Upper lobe of left lung (tissue), 6 donors: Measurements from ENCODE around the gene USP10. TPM values are rescaled to one million over a fixed set of nuclear protein-coding genes. Genes with fewer than 3 reads are reported as not detected.
A peak's percentile ranks its signal among the peaks of the same experiment; 100 is the strongest.

Experiments used
- ATAC-seq, 2 donors: fragments of 200-7000 bp; cut with Tn5 transposase; one replicate each; pipeline ENCODE4 v1.9.1; 2022; ENCODE audit warnings: mild to moderate bottlenecking in 2 of 2, moderate library complexity in 2 of 2; ENCODE audit not compliant: low FRiP score in 2 of 2
- DNase-seq, 2 donors: peaks; one replicate each; pipeline ENCODE4 v3.0.0-alpha.2; 2019 to 2020
- H3K27ac ChIP-seq, 4 donors: fragments of 200-600 bp; sonication (generic); one replicate each; pipeline ENCODE4 v1.5.1; 2016 to 2019
- H3K27me3 ChIP-seq, 4 donors: fragments of 200-600 bp; sonication (generic); one replicate each; pipeline ENCODE4 v1.5.1; 2017 to 2019
- H3K36me3 ChIP-seq, 4 donors: fragments of 200-600 bp; sonication (generic); one replicate each; pipeline ENCODE4 v1.5.1; 2016 to 2019
- H3K4me1 ChIP-seq, 4 donors: fragments of 200-600 bp; sonication (generic); one replicate each; pipeline ENCODE4 v1.5.1; 2018 to 2019
- H3K4me3 ChIP-seq, 4 donors: fragments of 200-600 bp; sonication (generic); one replicate each; pipeline ENCODE4 v1.5.1; 2017 to 2019; ENCODE audit warnings: mild to moderate bottlenecking in 2 of 4, moderate library complexity in 1 of 4
- H3K9me3 ChIP-seq, 4 donors: fragments of 200-600 bp; sonication (generic); one replicate each; pipeline ENCODE4 v1.5.1; 2018 to 2019
- EP300 ChIP-seq, 4 donors: sonication (generic); formaldehyde crosslinking; IDR thresholded peaks; one replicate each; pipeline ENCODE4 v1.5.1; 2017; ENCODE audit warnings: antibody characterized with exemption in 4 of 4, control low read depth in 2 of 4
- POLR2A ChIP-seq, 4 donors: fragments of 450-650 bp; IDR thresholded peaks; one replicate each; pipeline ENCODE4 v1.5.1; 2016 to 2017; ENCODE audit warnings: antibody characterized with exemption in 4 of 4, mild to moderate bottlenecking in 2 of 4
- POLR2AphosphoS5 ChIP-seq, 2 donors: sonication (generic); formaldehyde crosslinking; IDR thresholded peaks; one replicate each; pipeline ENCODE4 v1.5.1; 2017; ENCODE audit warnings: antibody characterized with exemption in 2 of 2
- WGBS, 2 donors: methylation state at CpG; one replicate each; pipeline ENCODE4 v1.1.5; 2017 to 2018; 5-methylcytosine and 5-hydroxymethylcytosine counted together
- total RNA-seq, 6 donors: library from RNA; depleted of rRNA in 4 of 6; stranded (reverse); fragments of >200 nt in 4 of 6; gene quantifications; one replicate each; pipeline versions ENCODE4 v1.1.0 to v1.2.1, GENCODE V29; 2016 to 2021
- TF ChIP-seq, protein P1 (sequence below), 6 experiments: fragments of 450-650 bp in 4 of 6; fragments of 200-600 bp in 2 of 6; sonication (generic) in 2 of 6; IDR thresholded peaks; one replicate each; pipeline ENCODE4 v1.5.1; 2016 to 2019; ENCODE audit warnings: antibody characterized with exemption in 6 of 6
- donor health status: DM: no; HTN: no; CAD: no; lungs with moderate emphysema.
- donor health status: DM: no; HTN: yes; CAD: no; lungs with severe emphysema.

The USP10 gene
- total RNA-seq, 6 donors from 2014 or later: 40.9 to 64.7 (median 51.5) TPM

- Histone ChIP-seq H3K9me3 (no peaks in the 10 kb centered on the region), H3K27me3 (no peaks in the 10 kb centered on the region), H3K4me3 (no peak overlapping the region), H3K4me1 (peaks cover 0 to 5% (median 2%) of the 10 kb centered on the region in 4 donors), H3K27ac (no peak overlapping the region), H3K36me3 (no peaks in the 10 kb centered on the region)
- DNase-seq: no peak
- TF ChIP-seq, protein P1, sequence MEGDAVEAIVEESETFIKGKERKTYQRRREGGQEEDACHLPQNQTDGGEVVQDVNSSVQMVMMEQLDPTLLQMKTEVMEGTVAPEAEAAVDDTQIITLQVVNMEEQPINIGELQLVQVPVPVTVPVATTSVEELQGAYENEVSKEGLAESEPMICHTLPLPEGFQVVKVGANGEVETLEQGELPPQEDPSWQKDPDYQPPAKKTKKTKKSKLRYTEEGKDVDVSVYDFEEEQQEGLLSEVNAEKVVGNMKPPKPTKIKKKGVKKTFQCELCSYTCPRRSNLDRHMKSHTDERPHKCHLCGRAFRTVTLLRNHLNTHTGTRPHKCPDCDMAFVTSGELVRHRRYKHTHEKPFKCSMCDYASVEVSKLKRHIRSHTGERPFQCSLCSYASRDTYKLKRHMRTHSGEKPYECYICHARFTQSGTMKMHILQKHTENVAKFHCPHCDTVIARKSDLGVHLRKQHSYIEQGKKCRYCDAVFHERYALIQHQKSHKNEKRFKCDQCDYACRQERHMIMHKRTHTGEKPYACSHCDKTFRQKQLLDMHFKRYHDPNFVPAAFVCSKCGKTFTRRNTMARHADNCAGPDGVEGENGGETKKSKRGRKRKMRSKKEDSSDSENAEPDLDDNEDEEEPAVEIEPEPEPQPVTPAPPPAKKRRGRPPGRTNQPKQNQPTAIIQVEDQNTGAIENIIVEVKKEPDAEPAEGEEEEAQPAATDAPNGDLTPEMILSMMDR (IDR thresholded peaks at IDR 0.05): no peak
- TF ChIP-seq POLR2A (IDR thresholded peaks at IDR 0.05) (no peak), POLR2AphosphoS5 (IDR thresholded peaks at IDR 0.05) (no peak), EP300 (IDR thresholded peaks at IDR 0.05) (no peak)
- ATAC-seq: no peak
- 77 to 84% methylated on average over 9 of the region's 9 CpGs for WGBS, 2 donors
Observed at GRCh38 chr16:84803146-84803545, 103.3 kb downstream of the USP10 start.

DNA sequence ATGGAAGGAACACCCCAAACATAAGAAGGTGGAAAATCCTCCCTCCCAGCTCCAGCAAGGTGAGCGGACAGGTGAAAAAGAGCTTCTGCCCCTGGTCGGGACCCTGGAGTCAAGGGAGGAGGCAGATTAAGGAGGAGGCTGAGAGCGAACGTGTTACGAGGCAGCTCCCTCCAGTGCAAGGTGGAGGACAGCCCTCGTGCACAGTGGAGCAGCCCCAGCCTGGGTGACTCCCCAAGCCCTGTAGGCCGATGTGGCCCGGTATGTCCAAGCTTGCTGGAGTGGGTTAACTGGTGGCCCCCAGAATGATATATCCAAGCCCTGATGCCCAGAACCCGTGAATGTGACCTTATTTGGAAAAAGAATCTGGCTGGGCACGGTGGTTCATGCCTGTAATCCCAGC, 104.5 kb downstream of the USP10 start:
- Histone ChIP-seq H3K4me1 (peaks cover 0 to 5% (median 2%) of the 10 kb centered on the region in 4 donors), H3K4me3 (no peak overlapping the region), H3K27me3 (no peaks in the 10 kb centered on the region), H3K9me3 (no peaks in the 10 kb centered on the region), H3K27ac (no peak overlapping the region), H3K36me3 (no peaks in the 10 kb centered on the region)
- ATAC-seq: no peak
- TF ChIP-seq, protein P1 (IDR thresholded peaks at IDR 0.05): no peak
- TF ChIP-seq EP300 (IDR thresholded peaks at IDR 0.05) (no peak), POLR2A (IDR thresholded peaks at IDR 0.05) (no peak), POLR2AphosphoS5 (IDR thresholded peaks at IDR 0.05) (no peak)
- DNase-seq: no peak
- 89 to 94% methylated on average over 8 to 10 of the region's 10 CpGs for WGBS, 2 donors

DNA sequence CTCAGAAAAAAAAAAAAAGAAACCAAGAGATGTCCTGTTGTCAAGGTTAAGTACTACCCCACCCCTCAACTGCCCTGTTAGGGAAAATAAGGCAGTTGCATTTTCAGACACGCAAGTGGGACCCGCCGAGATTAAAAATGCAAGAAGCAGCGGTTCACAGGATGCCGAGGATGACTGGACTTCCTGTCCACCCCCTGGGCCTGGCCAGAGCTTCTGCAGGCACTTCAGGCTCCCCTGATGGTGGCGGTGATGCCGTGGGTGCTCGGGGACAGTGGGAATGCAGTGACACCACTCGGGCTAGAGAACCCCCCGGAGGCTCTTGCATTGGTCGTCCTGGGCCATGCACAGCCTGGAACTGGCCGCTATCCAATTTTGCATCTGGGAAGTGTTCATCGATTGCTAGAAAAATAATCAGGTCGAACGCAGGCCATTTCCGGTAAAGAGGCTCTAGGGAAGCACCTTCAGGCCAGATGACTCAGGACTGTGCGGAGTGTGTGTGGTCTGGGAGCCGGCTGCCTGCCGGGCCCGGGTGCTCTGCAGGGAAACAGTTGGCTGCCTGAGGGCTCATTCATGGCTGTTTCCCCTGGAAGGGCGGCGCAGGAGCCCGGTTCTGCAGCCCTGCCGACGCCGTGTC, 106.6 kb downstream of the USP10 start:
- WGBS, 2 donors: 44 to 49% methylated on average over 11 to 26 of the region's 26 CpGs
- H3K9me3 ChIP-seq: no peaks in the 10 kb centered on the region
- H3K27ac ChIP-seq: peak overlapping the region; percentile 54 to 78 (median 62)
- DNase-seq (peak; percentile 46 to 73), ATAC-seq (peak; percentile 64 to 73)
- peak overlapping the region in 1 of 4 donors; percentile 13 for H3K4me3 ChIP-seq
- H3K36me3 ChIP-seq: no peaks in the 10 kb centered on the region
- peaks cover 0 to 5% (median 2%) of the 10 kb centered on the region in 4 donors for H3K4me1 ChIP-seq
- no peaks in the 10 kb centered on the region for H3K27me3 ChIP-seq
- peak in 1 of 2 donors; percentile 38 for TF ChIP-seq POLR2AphosphoS5 (IDR thresholded peaks at IDR 0.05)
- TF ChIP-seq, protein P1 (IDR thresholded peaks at IDR 0.05): no peak
- TF ChIP-seq EP300 (IDR thresholded peaks at IDR 0.05): no peak

GRCh38 chr16:84806890-84807258, 107.1 kb downstream of the USP10 start:
- Histone ChIP-seq H3K36me3 (no peaks in the 10 kb centered on the region), H3K4me3 (no peak overlapping the region), H3K9me3 (no peaks in the 10 kb centered on the region), H3K27ac (peak overlapping the region; percentile 54 to 78 (median 62)), H3K27me3 (no peaks in the 10 kb centered on the region), H3K4me1 (peaks cover 0 to 5% (median 2%) of the 10 kb centered on the region in 4 donors)
- TF ChIP-seq POLR2A (IDR thresholded peaks at IDR 0.05) (no peak), EP300 (IDR thresholded peaks at IDR 0.05) (no peak), POLR2AphosphoS5 (IDR thresholded peaks at IDR 0.05) (no peak)
- TF ChIP-seq, protein P1 (IDR thresholded peaks at IDR 0.05): no peak
- DNase-seq (no peak), ATAC-seq (no peak)
- 91 to 92% methylated on average over 10 of the region's 10 CpGs for WGBS, 2 donors

DNA sequence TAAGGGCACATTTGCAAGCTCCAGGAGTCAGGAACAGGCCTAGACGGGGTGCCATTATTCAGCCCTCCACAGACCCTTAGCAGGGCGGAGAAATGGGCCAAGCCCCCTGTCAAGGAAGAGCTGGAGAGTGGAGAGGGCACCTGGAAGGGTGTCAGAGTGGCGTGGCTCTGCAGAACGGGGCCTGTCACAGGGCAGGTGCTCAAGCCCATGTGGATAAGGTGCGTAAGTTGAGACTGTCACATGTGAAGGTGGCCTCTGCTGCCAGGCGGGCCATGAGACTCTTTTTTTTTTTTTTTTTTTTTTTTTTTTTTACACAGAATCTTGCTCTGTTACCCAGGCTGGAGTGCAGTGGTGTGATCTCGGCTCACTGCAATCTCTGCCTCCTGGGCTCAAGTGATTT, 108.0 kb downstream of the USP10 start:
- 86 to 91% methylated on average over 7 of the region's 7 CpGs for WGBS, 2 donors
- no peak for DNase-seq
- ATAC-seq: no peak

More for the DNA sequence above, 108.0 kb downstream of the USP10 start:
- Histone ChIP-seq H3K27ac (no peak overlapping the region), H3K4me3 (no peak overlapping the region), H3K36me3 (no peaks in the 10 kb centered on the region), H3K4me1 (peaks cover 0 to 5% (median 2%) of the 10 kb centered on the region in 4 donors), H3K27me3 (no peaks in the 10 kb centered on the region), H3K9me3 (no peaks in the 10 kb centered on the region)
- TF ChIP-seq, protein P1 (IDR thresholded peaks at IDR 0.05): no peak
- TF ChIP-seq POLR2A (IDR thresholded peaks at IDR 0.05) (no peak), EP300 (IDR thresholded peaks at IDR 0.05) (no peak), POLR2AphosphoS5 (IDR thresholded peaks at IDR 0.05) (no peak)
